Fibroblast of lung (primary cell): ENCODE results near the gene RMND1. TPM values are rescaled to one million over a fixed set of nuclear protein-coding genes. Genes with fewer than 3 reads are reported as not detected.
"Not testable (repeated sequence)": the region's sequence is repeated elsewhere in the genome, so short reads cannot be mapped to it uniquely, and the experiment has no call there.

Experiments used
- DNase-seq, 2 donors: peaks; one replicate each; pipeline versions ENCODE4 v3.0.0 to v3.0.0-alpha.2; 2010; ENCODE audit warnings: low read depth in 2 of 2
- H2AFZ ChIP-seq: 2 replicates; pipeline ENCODE4 v1.5.1; 2012; ENCODE audit warnings: low read length, control low read depth, inconsistent platforms
- H3K27ac ChIP-seq: 2 replicates; pipeline ENCODE4 v1.5.1; 2011; ENCODE audit warnings: low read length, control low read depth; ENCODE audit not compliant: insufficient read depth
- H3K27me3 ChIP-seq: 2 replicates; pipeline ENCODE4 v1.5.1; 2011; ENCODE audit warnings: mild to moderate bottlenecking, low read length; ENCODE audit not compliant: control insufficient read depth, insufficient read depth
- H3K36me3 ChIP-seq: 2 replicates; pipeline ENCODE4 v1.5.1; 2011; ENCODE audit warnings: low read length; ENCODE audit not compliant: control insufficient read depth, insufficient read depth
- H3K4me1 ChIP-seq: 2 replicates; pipeline ENCODE4 v1.5.1; 2011; ENCODE audit warnings: low read length; ENCODE audit not compliant: control insufficient read depth, insufficient read depth; ENCODE audit errors: extremely low read depth
- H3K4me2 ChIP-seq: 2 replicates; pipeline ENCODE4 v1.5.1; 2011; ENCODE audit warnings: low read length, control low read depth; ENCODE audit not compliant: insufficient read depth; ENCODE audit errors: extremely low read depth
- H3K4me3 ChIP-seq, 4 experiments: fragments of 200-600 bp in 1 of 4; sonication (generic) in 1 of 4; replicated peaks in 1 of 4; 2 replicates each; pipeline ENCODE4 v1.5.1; 2011 to 2016; ENCODE audit warnings: low read length in 4 of 4, low read depth in 3 of 4, mild to moderate bottlenecking in 3 of 4, control low read depth in 2 of 4, inconsistent platforms in 1 of 4, mixed read lengths in 1 of 4; ENCODE audit not compliant: insufficient read depth in 1 of 4; ENCODE audit errors: control extremely low read depth in 1 of 4
- H3K79me2 ChIP-seq: 2 replicates; pipeline ENCODE4 v1.5.1; 2012; ENCODE audit warnings: mild to moderate bottlenecking, low read length, inconsistent platforms; ENCODE audit not compliant: control insufficient read depth, insufficient read depth
- H3K9ac ChIP-seq: 2 replicates; pipeline ENCODE4 v1.5.1; 2011; ENCODE audit warnings: mild to moderate bottlenecking, low read length, control low read depth; ENCODE audit not compliant: insufficient read depth
- H3K9me3 ChIP-seq: 2 replicates; pipeline ENCODE4 v1.5.1; 2012; ENCODE audit warnings: low read depth, low read length; ENCODE audit not compliant: control insufficient read depth, insufficient read depth
- H4K20me1 ChIP-seq: 2 replicates; pipeline ENCODE4 v1.5.1; 2011; ENCODE audit warnings: low read length; ENCODE audit not compliant: control insufficient read depth, insufficient read depth; ENCODE audit errors: extremely low read depth
- EZH2 ChIP-seq: IDR thresholded peaks from 2 replicates; pipeline ENCODE4 v1.5.1; 2012; ENCODE audit warnings: low read length, control low read depth, mild to moderate bottlenecking; ENCODE audit errors: missing control alignments
- polyA plus RNA-seq, 2 donors: library from polyadenylated mRNA; depleted of rRNA in 1 of 2; stranded (reverse) in 1 of 2; unstranded in 1 of 2; fragments of >200 nt; gene quantifications; 2 replicates each; pipeline ENCODE4 v1.2.1, GENCODE V29; 2011 to 2012; ENCODE audit warnings: missing spikeins in 1 of 2
- total RNA-seq: library from RNA; depleted of rRNA; stranded (reverse); fragments of >200 nt; gene quantifications from 2 replicates; pipeline ENCODE4 v1.2.1, GENCODE V29; 2014
- TF ChIP-seq, protein P1 (sequence below), 2 donors: IDR thresholded peaks in 1 of 2; conservative IDR thresholded peaks in 1 of 2; 1 replicate in 1 of 2; 2 replicates in 1 of 2; pipeline ENCODE4 v1.5.1; 2011 to 2012; ENCODE audit warnings: low read length in 2 of 2, control low read depth in 1 of 2, inconsistent platforms in 1 of 2, low read depth in 1 of 2, mild to moderate bottlenecking in 1 of 2

Gene RMND1
- total and polyA plus RNA-seq, 2 donors (not counting 1 experiment from before 2014, with no cell fraction given): 21.5 to 58.3 TPM

DNA sequence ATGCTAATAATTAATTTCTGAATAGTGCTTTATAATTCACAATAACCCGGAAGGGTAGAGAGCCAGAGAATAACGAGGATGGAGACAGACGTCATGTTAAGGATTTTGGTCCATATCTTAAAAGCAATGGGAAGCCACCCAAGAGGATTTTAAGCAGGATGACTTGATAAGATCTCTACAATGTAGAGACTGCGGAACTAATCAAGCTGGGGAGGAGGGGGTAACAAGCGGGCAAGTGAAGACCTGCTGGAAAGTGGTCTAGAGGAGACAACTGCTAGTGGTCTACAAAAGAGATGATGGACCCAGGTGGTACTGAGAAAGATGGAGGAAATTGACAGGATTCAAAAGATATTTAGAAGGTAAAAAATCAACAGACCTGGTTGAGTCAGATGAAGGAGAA is 67.8 kb downstream of the RMND1 start:
- H3K9ac ChIP-seq: no peak overlapping the region
- no peaks in the 10 kb centered on the region for H3K27me3 ChIP-seq
- peaks cover 59% of the 10 kb centered on the region for H3K79me2 ChIP-seq

DNA sequence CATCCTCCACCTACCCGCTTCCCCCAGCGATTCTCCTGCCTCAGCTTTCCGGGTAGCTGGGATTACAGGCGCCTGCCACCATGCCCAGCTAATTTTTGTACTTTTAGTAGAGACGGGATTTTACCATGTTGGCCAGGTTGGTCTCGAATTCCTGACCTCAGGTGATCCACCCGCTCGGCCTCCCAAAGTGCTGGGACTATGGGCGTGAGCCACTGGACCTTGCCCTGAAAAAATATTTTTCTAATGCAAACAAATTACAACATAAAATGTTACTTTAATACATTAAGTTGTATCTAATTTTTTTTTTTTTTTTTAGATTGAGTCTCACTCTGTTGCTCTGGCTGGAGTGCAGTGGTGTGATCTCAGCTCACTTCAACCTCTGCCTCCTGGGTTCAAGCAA is 69.3 kb downstream of the RMND1 start:
- not testable (repeated sequence) for H2AFZ ChIP-seq, H3K27me3 ChIP-seq, H3K9ac ChIP-seq, H3K4me2 ChIP-seq, DNase-seq, H3K4me1 ChIP-seq, H3K4me3 ChIP-seq, H3K36me3 ChIP-seq, H4K20me1 ChIP-seq, H3K27ac ChIP-seq, H3K9me3 ChIP-seq
- peaks cover 53% of the 10 kb centered on the region for H3K79me2 ChIP-seq

More for the DNA sequence above, 67.8 kb downstream of the RMND1 start:
- Histone ChIP-seq H2AFZ (no peak overlapping the region), H3K27ac (no peak overlapping the region), H3K9me3 (no peaks in the 10 kb centered on the region), H3K36me3 (no peaks in the 10 kb centered on the region), H4K20me1 (no peaks in the 10 kb centered on the region), H3K4me1 (peaks cover 11% of the 10 kb centered on the region), H3K4me3 (no peak overlapping the region), H3K4me2 (no peak overlapping the region)
- no peak for TF ChIP-seq EZH2
- TF ChIP-seq, protein P1, sequence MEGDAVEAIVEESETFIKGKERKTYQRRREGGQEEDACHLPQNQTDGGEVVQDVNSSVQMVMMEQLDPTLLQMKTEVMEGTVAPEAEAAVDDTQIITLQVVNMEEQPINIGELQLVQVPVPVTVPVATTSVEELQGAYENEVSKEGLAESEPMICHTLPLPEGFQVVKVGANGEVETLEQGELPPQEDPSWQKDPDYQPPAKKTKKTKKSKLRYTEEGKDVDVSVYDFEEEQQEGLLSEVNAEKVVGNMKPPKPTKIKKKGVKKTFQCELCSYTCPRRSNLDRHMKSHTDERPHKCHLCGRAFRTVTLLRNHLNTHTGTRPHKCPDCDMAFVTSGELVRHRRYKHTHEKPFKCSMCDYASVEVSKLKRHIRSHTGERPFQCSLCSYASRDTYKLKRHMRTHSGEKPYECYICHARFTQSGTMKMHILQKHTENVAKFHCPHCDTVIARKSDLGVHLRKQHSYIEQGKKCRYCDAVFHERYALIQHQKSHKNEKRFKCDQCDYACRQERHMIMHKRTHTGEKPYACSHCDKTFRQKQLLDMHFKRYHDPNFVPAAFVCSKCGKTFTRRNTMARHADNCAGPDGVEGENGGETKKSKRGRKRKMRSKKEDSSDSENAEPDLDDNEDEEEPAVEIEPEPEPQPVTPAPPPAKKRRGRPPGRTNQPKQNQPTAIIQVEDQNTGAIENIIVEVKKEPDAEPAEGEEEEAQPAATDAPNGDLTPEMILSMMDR (conservative IDR thresholded peaks at IDR 0.05 in 1 of 2, IDR thresholded peaks at IDR 0.05 in 1 of 2; ENCODE audit: low read depth in 1 of 2, low read length in 2 of 2): no peak
- no peak for DNase-seq

DNA sequence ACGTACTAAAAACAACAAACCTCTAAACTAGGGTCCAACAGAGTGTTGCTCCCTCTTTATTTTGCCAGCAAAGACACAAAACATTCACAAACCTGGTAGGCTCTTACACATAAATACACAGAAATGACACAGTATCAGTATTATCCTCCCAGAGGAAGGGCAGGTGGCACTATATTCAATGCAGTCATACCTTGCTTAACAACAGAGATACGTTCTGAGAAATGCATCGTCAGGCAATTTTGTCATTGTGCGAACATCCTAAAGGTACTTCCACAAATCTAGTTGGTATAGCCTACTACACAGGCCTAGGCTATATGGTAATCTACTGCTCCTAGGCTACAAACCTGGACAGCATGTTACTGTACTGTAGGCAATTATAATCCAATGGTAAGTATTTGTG is 70.2 kb downstream of the RMND1 start:
- TF ChIP-seq, protein P1 (conservative IDR thresholded peaks at IDR 0.05 in 1 of 2, IDR thresholded peaks at IDR 0.05 in 1 of 2; ENCODE audit: low read depth in 1 of 2, low read length in 2 of 2): no peak
- no peak for TF ChIP-seq EZH2
- Histone ChIP-seq H3K27ac (no peak overlapping the region), H3K9me3 (no peaks in the 10 kb centered on the region), H3K36me3 (no peaks in the 10 kb centered on the region), H3K27me3 (no peaks in the 10 kb centered on the region), H3K4me2 (no peak overlapping the region), H3K4me1 (peaks cover 2% of the 10 kb centered on the region), H2AFZ (no peak overlapping the region), H3K79me2 (peaks cover 51% of the 10 kb centered on the region), H3K9ac (no peak overlapping the region), H4K20me1 (no peaks in the 10 kb centered on the region), H3K4me3 (no peak overlapping the region)
- no peak for DNase-seq
